ENCODE results near the gene MARCHF2.
A peak's percentile ranks its signal among the peaks of the same experiment; 100 is the strongest.

Gene MARCHF2

DNA sequence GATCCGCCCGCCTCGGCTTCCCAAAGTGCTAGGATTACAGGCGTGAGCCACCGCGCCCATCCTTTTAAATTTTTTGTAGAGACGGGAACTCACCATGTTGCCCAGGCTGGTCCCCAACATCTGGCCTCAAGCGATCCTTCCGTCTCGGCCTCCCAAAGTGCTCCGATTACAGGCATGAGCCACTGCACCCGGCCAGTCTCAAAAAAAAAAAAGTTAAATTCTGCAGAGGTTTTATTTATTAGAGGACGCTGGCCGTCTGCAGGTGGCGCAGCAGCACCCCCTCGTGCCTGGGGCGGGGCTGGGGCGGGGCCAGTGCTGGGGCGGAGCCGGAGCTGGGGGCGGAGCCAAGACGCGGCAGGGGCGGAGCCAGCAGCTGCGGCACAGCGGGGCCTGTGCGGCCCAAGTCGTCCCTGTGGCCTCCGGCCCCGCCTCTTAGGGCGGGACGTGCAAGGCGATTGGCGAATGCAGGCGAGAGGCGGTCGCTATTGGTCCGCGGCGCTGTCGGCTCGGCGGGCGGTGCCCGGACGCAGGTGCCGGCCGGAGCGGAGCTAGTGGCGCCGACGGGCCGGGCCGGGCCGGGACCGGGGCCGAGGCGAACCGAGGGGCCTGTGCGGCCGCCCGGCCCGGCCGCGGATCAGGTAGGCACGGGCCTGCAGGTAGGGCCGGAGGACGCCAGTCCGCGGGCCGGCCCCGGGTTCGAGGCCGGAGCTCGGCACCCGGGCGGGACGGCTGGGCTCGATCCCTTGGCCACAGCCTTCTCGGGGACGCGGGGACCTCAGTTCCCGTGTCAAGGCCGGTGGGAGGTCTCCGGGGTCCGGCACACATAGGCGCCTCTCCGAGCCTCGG lies at the start of gene MARCHF2 (continued):
- TF ChIP-seq, protein P1, sequence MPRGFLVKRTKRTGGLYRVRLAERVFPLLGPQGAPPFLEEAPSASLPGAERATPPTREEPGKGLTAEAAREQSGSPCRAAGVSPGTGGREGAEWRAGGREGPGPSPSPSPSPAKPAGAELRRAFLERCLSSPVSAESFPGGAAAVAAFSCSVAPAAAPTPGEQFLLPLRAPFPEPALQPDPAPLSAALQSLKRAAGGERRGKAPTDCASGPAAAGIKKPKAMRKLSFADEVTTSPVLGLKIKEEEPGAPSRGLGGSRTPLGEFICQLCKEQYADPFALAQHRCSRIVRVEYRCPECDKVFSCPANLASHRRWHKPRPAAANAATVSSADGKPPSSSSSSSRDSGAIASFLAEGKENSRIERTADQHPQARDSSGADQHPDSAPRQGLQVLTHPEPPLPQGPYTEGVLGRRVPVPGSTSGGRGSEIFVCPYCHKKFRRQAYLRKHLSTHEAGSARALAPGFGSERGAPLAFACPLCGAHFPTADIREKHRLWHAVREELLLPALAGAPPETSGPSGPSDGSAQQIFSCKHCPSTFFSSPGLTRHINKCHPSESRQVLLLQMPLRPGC (tag by site-specific recombination; IDR thresholded peaks at IDR 0.05) = no peak
- TF ChIP-seq ZNF623 (tag by site-specific recombination; IDR thresholded peaks at IDR 0.05) (no peak), ZNF211 (tag by site-specific recombination; IDR thresholded peaks at IDR 0.05; ENCODE audit: low read depth) (no peak), ZNF155 (tag by site-specific recombination; IDR thresholded peaks at IDR 0.05) (no peak), BCL11A (tag by site-specific recombination; IDR thresholded peaks at IDR 0.05; ENCODE audit: low read depth) (no peak), ZNF404 (tag by site-specific recombination; IDR thresholded peaks at IDR 0.05) (no peak), ZNF10 (tag by site-specific recombination; IDR thresholded peaks at IDR 0.05) (no peak), ZNF747 (tag by site-specific recombination; IDR thresholded peaks at IDR 0.05) (no peak), ZNF777 (tag by site-specific recombination; IDR thresholded peaks at IDR 0.05; ENCODE audit: borderline replicate concordance) (no peak), ZNF169 (tag by site-specific recombination; IDR thresholded peaks at IDR 0.05) (no peak), ZNF274 (IDR thresholded peaks at IDR 0.05; ENCODE audit: low read length) (no peak), ZNF274 (tag by site-specific recombination; IDR thresholded peaks at IDR 0.05; ENCODE audit: borderline replicate concordance) (no peak), KLF10 (tag by site-specific recombination; IDR thresholded peaks at IDR 0.05) (0 out of 2 replicates have a peak, but pooled peaks have one; percentile 31), ZNF624 (tag by site-specific recombination; IDR thresholded peaks at IDR 0.05) (no peak), MZF1 (tag by site-specific recombination; IDR thresholded peaks at IDR 0.05; ENCODE audit: borderline replicate concordance) (no peak), ZNF112 (tag by site-specific recombination; IDR thresholded peaks at IDR 0.05) (no peak), ZNF394 (tag by site-specific recombination; IDR thresholded peaks at IDR 0.05; ENCODE audit: borderline replicate concordance) (no peak), TRIM28 (IDR thresholded peaks at IDR 0.05; ENCODE audit: borderline replicate concordance, low read length) (no peak), ZNF350 (tag by site-specific recombination; IDR thresholded peaks at IDR 0.05) (no peak), ZNF610 (tag by site-specific recombination; IDR thresholded peaks at IDR 0.05; ENCODE audit: borderline replicate concordance) (no peak), ZNF510 (tag by site-specific recombination; IDR thresholded peaks at IDR 0.05; ENCODE audit: insufficient replicate concordance) (no peak), RBAK (tag by site-specific recombination; IDR thresholded peaks at IDR 0.05) (no peak), ZNF426 (tag by site-specific recombination; IDR thresholded peaks at IDR 0.05) (no peak), FEZF1 (tag by site-specific recombination; IDR thresholded peaks at IDR 0.05) (no peak), ZNF248 (tag by site-specific recombination; IDR thresholded peaks at IDR 0.05) (no peak), ZNF785 (tag by site-specific recombination; IDR thresholded peaks at IDR 0.05) (no peak), ZNF23 (tag by site-specific recombination; IDR thresholded peaks at IDR 0.05; ENCODE audit: borderline replicate concordance) (no peak; the same call in 1 of the 2 replicates), ZNF530 (tag by site-specific recombination; IDR thresholded peaks at IDR 0.05; ENCODE audit: low read depth) (no peak), ZNF121 (tag by site-specific recombination; IDR thresholded peaks at IDR 0.05) (no peak), PRDM1 (tag by site-specific recombination; IDR thresholded peaks at IDR 0.05) (no peak), ZNF214 (tag by site-specific recombination; IDR thresholded peaks at IDR 0.05; ENCODE audit: borderline replicate concordance) (no peak), ZNF549 (tag by site-specific recombination; IDR thresholded peaks at IDR 0.05) (no peak), ZNF830 (tag by site-specific recombination; IDR thresholded peaks at IDR 0.05; ENCODE audit: low read depth) (no peak)
- TF ChIP-seq, protein P2, sequence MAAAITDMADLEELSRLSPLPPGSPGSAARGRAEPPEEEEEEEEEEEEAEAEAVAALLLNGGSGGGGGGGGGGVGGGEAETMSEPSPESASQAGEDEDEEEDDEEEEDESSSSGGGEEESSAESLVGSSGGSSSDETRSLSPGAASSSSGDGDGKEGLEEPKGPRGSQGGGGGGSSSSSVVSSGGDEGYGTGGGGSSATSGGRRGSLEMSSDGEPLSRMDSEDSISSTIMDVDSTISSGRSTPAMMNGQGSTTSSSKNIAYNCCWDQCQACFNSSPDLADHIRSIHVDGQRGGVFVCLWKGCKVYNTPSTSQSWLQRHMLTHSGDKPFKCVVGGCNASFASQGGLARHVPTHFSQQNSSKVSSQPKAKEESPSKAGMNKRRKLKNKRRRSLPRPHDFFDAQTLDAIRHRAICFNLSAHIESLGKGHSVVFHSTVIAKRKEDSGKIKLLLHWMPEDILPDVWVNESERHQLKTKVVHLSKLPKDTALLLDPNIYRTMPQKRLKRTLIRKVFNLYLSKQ (tag by site-specific recombination; IDR thresholded peaks at IDR 0.05; ENCODE audit: borderline replicate concordance) = no peak
- TF ChIP-seq, protein P3, sequence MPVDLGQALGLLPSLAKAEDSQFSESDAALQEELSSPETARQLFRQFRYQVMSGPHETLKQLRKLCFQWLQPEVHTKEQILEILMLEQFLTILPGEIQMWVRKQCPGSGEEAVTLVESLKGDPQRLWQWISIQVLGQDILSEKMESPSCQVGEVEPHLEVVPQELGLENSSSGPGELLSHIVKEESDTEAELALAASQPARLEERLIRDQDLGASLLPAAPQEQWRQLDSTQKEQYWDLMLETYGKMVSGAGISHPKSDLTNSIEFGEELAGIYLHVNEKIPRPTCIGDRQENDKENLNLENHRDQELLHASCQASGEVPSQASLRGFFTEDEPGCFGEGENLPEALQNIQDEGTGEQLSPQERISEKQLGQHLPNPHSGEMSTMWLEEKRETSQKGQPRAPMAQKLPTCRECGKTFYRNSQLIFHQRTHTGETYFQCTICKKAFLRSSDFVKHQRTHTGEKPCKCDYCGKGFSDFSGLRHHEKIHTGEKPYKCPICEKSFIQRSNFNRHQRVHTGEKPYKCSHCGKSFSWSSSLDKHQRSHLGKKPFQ (tag by site-specific recombination; IDR thresholded peaks at IDR 0.05) = no peak
- TF ChIP-seq, protein P4, sequence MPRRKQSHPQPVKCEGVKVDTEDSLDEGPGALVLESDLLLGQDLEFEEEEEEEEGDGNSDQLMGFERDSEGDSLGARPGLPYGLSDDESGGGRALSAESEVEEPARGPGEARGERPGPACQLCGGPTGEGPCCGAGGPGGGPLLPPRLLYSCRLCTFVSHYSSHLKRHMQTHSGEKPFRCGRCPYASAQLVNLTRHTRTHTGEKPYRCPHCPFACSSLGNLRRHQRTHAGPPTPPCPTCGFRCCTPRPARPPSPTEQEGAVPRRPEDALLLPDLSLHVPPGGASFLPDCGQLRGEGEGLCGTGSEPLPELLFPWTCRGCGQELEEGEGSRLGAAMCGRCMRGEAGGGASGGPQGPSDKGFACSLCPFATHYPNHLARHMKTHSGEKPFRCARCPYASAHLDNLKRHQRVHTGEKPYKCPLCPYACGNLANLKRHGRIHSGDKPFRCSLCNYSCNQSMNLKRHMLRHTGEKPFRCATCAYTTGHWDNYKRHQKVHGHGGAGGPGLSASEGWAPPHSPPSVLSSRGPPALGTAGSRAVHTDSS (tag by site-specific recombination; IDR thresholded peaks at IDR 0.05) = no peak
